IMR-90 (cell line): Measurements from ENCODE around the gene DLG3. TPM values are rescaled to one million over a fixed set of nuclear protein-coding genes. Genes with fewer than 3 reads are reported as not detected.

Experiments used
- ATAC-seq: fragments of 200-7000 bp; cut with Tn5 transposase; 2 replicates; pipeline ENCODE4 v1.9.1; 2020; ENCODE audit warnings: low read depth, mild to moderate bottlenecking, moderate library complexity
- BruUV-seq: library from RNA; stranded (reverse); fragments of 400-500 nt; replicated peaks from 2 replicates; lab custom pipeline; 2021; lab: Mats Ljungman, UMichigan
- CTCF ChIA-PET: fragments of 300-600 bp; formaldehyde crosslinking; extraction: SDS; loops from one replicate; lab custom pipeline; 2021; ENCODE audit warnings: antibody characterized with exemption; lab: Yijun Ruan, JAX
- POLR2A ChIA-PET: fragments of 300-600 bp; sonication (Branson Sonifier 250); formaldehyde crosslinking; loops from one replicate; lab custom pipeline; 2022; ENCODE audit warnings: antibody characterized with exemption; ENCODE audit not compliant: unreplicated experiment; lab: Charles Lee
- DNase-seq: peaks from one replicate; pipeline ENCODE4 v3.0.0; 2013
- H2AFZ ChIP-seq: replicated peaks from 2 replicates; pipeline ENCODE3; 2013; ENCODE audit warnings: low read length, mild to moderate bottlenecking; ENCODE audit not compliant: poor library complexity
- H2AK5ac ChIP-seq: 2 replicates; pipeline ENCODE4 v1.6.1; 2013; ENCODE audit warnings: low read depth, low read length, inconsistent platforms
- H2AK9ac ChIP-seq: replicated peaks from 2 replicates; pipeline ENCODE3; 2013; ENCODE audit warnings: mild to moderate bottlenecking, low read depth, low read length, moderate library complexity; ENCODE audit not compliant: poor library complexity
- H2BK120ac ChIP-seq: 2 replicates; pipeline ENCODE4 v1.6.1; 2013; ENCODE audit warnings: low read depth, low read length, inconsistent platforms
- H2BK15ac ChIP-seq: 3 replicates; pipeline ENCODE4 v1.6.1; 2013; ENCODE audit warnings: low read depth, low read length, inconsistent platforms
- H2BK20ac ChIP-seq: 2 replicates; pipeline ENCODE4 v1.6.1; 2013; ENCODE audit warnings: low read depth, mild to moderate bottlenecking, inconsistent platforms, low read length, moderate library complexity
- H2BK5ac ChIP-seq: 2 replicates; pipeline ENCODE4 v1.6.1; 2013; ENCODE audit warnings: mild to moderate bottlenecking, low read depth, low read length, inconsistent platforms; ENCODE audit not compliant: poor library complexity, severe bottlenecking
- H3K14ac ChIP-seq: replicated peaks from 2 replicates; pipeline ENCODE4 v1.6.1; 2013; ENCODE audit warnings: low read depth, low read length, inconsistent platforms
- H3K18ac ChIP-seq: 2 replicates; pipeline ENCODE4 v1.6.1; 2013; ENCODE audit warnings: low read depth, low read length, control low read depth
- H3K23ac ChIP-seq: 2 replicates; pipeline ENCODE4 v1.6.1; 2013; ENCODE audit warnings: low read depth, low read length, inconsistent platforms
- H3K27ac ChIP-seq: 2 replicates; pipeline ENCODE4 v1.5.1; 2013; ENCODE audit warnings: mild to moderate bottlenecking, control low read depth, low read length; ENCODE audit not compliant: insufficient read depth
- H3K27me3 ChIP-seq: 2 replicates; pipeline ENCODE4 v1.6.1; 2013; ENCODE audit warnings: low read length; ENCODE audit not compliant: control insufficient read depth, insufficient read depth
- H3K36me3 ChIP-seq: 2 replicates; pipeline ENCODE4 v1.6.1; 2013; ENCODE audit warnings: low read length, mixed read lengths; ENCODE audit not compliant: control insufficient read depth, insufficient read depth
- H3K4ac ChIP-seq: 2 replicates; pipeline ENCODE4 v1.6.1; 2013; ENCODE audit warnings: low read depth, low read length, inconsistent platforms
- H3K4me1 ChIP-seq: 2 replicates; pipeline ENCODE4 v1.6.1; 2013; ENCODE audit warnings: low read length, mixed read lengths; ENCODE audit not compliant: control insufficient read depth, insufficient read depth
- H3K4me2 ChIP-seq: 2 replicates; pipeline ENCODE4 v1.6.1; 2013; ENCODE audit warnings: low read depth, mild to moderate bottlenecking, control low read depth, low read length, moderate library complexity
- H3K4me3 ChIP-seq: 2 replicates; pipeline ENCODE4 v1.5.1; 2013; ENCODE audit warnings: low read depth, mild to moderate bottlenecking, control low read depth, low read length, moderate library complexity; ENCODE audit not compliant: insufficient read depth
- H3K56ac ChIP-seq: 2 replicates; pipeline ENCODE4 v1.6.1; 2013; ENCODE audit warnings: low read length, inconsistent platforms; ENCODE audit not compliant: insufficient read depth; ENCODE audit errors: extremely low read depth
- H3K79me1 ChIP-seq, 2 experiments: 2 replicates each; pipeline ENCODE4 v1.6.1; 2013; ENCODE audit warnings: low read length in 2 of 2, inconsistent platforms in 1 of 2, low read depth in 1 of 2
- H3K9ac ChIP-seq: 2 replicates; pipeline ENCODE4 v1.6.1; 2013; ENCODE audit warnings: low read depth, low read length, control low read depth
- H3K9me1 ChIP-seq: 2 replicates; pipeline ENCODE4 v1.6.1; 2013; ENCODE audit warnings: low read length, inconsistent platforms; ENCODE audit not compliant: insufficient read depth
- H3K9me3 ChIP-seq: 2 replicates; pipeline ENCODE4 v1.6.1; 2013; ENCODE audit warnings: low read length; ENCODE audit not compliant: control insufficient read depth, insufficient read depth
- H4K20me1 ChIP-seq: 2 replicates; pipeline ENCODE4 v1.6.1; 2013; ENCODE audit warnings: low read length, inconsistent platforms; ENCODE audit not compliant: insufficient read depth
- H4K5ac ChIP-seq: 2 replicates; pipeline ENCODE4 v1.6.1; 2013; ENCODE audit warnings: mild to moderate bottlenecking, low read depth, low read length, control low read depth
- H4K8ac ChIP-seq, 2 experiments: 2 replicates each; pipeline ENCODE4 v1.6.1; 2013; ENCODE audit warnings: low read depth in 2 of 2, low read length in 2 of 2, control low read depth in 1 of 2, inconsistent platforms in 1 of 2
- H4K91ac ChIP-seq: 2 replicates; pipeline ENCODE4 v1.6.1; 2013; ENCODE audit warnings: low read depth, low read length, inconsistent platforms; ENCODE audit not compliant: insufficient read depth
- BHLHE40 ChIP-seq: fragments of 150-350 bp; IDR thresholded peaks from 2 replicates; pipeline ENCODE4 v1.6.1; 2016; ENCODE audit warnings: mild to moderate bottlenecking, low read depth, low read length
- CEBPB ChIP-seq: IDR thresholded peaks from 2 replicates; pipeline ENCODE4 v1.6.1; 2012; ENCODE audit warnings: low read depth, low read length, improper control_type of control experiment
- CHD1 ChIP-seq: IDR thresholded peaks from 2 replicates; pipeline ENCODE4 v1.6.1; 2012; ENCODE audit warnings: low read depth, low read length, improper control_type of control experiment
- CTCF ChIP-seq: conservative IDR thresholded peaks from 2 replicates; pipeline ENCODE4 v1.5.1; 2012; ENCODE audit warnings: mild to moderate bottlenecking, low read depth, low read length, improper control_type of control experiment
- FOS ChIP-seq: fragments of 150-350 bp; IDR thresholded peaks from 2 replicates; pipeline ENCODE4 v1.6.1; 2016; ENCODE audit warnings: low read depth, low read length
- MAFK ChIP-seq: IDR thresholded peaks from 2 replicates; pipeline ENCODE4 v1.6.1; 2012; ENCODE audit warnings: low read depth, low read length, improper control_type of control experiment
- MAZ ChIP-seq: IDR thresholded peaks from 2 replicates; pipeline ENCODE4 v1.6.1; 2012; ENCODE audit warnings: low read depth, mild to moderate bottlenecking, low read length, improper control_type of control experiment, moderate library complexity, borderline replicate concordance
- MXI1 ChIP-seq: IDR thresholded peaks from 2 replicates; pipeline ENCODE4 v1.6.1; 2012; ENCODE audit warnings: low read depth, mild to moderate bottlenecking, low read length, moderate library complexity, borderline replicate concordance
- NFE2L2 ChIP-seq: fragments of 150-350 bp; IDR thresholded peaks from 2 replicates; pipeline ENCODE4 v1.6.1; 2016; ENCODE audit warnings: low read depth, mild to moderate bottlenecking, low read length
- POLR2A ChIP-seq: IDR thresholded peaks from 2 replicates; pipeline ENCODE4 v1.6.1; 2012; ENCODE audit warnings: mild to moderate bottlenecking, low read depth, low read length
- RAD21 ChIP-seq: IDR thresholded peaks from 2 replicates; pipeline ENCODE4 v1.6.1; 2012; ENCODE audit warnings: low read length, improper control_type of control experiment
- RCOR1 ChIP-seq: IDR thresholded peaks from 2 replicates; pipeline ENCODE4 v1.6.1; 2012; ENCODE audit warnings: mild to moderate bottlenecking, low read length, improper control_type of control experiment; ENCODE audit not compliant: insufficient replicate concordance
- RFX5 ChIP-seq: IDR thresholded peaks from 2 replicates; pipeline ENCODE4 v1.8.0; 2012; ENCODE audit warnings: low read depth, mild to moderate bottlenecking, low read length, moderate library complexity
- SMC3 ChIP-seq: fragments of 150-350 bp; IDR thresholded peaks from 2 replicates; pipeline ENCODE4 v1.6.1; 2016; ENCODE audit warnings: low read depth, mild to moderate bottlenecking, antibody characterized with exemption, low read length, moderate library complexity
- WGBS, 2 experiments: methylation state at CpG; one replicate each; pipeline versions ENCODE4 v1.1.5 to v1.1.7; 2013; ENCODE audit warnings: missing lambda C conversion rate in 2 of 2; ENCODE audit not compliant: insufficient read length in 1 of 2; ENCODE audit errors: extremely low coverage in 2 of 2; 5-methylcytosine and 5-hydroxymethylcytosine counted together
- dilution Hi-C: fragments of 300-500 bp; cut with HindIII; formaldehyde crosslinking; loops from one replicate; pipeline ENCODE4 v1.14.3; 2018; ENCODE audit warnings: low sequenced_read_pairs; ENCODE audit not compliant: unreplicated experiment
- in situ Hi-C: fragments of 300-500 bp; cut with MboI; formaldehyde crosslinking; loops from 3 replicates; pipeline ENCODE4 v1.14.3; 2019; ENCODE audit warnings: low sequenced_read_pairs, inconsistent platforms, mixed read lengths
- intact Hi-C: fragments of 100-400 bp; cut with micrococcal nuclease; formaldehyde crosslinking; loops from 2 replicates; pipeline ENCODE4 v1.10.0; 2022
- polyA plus RNA-seq, 3 experiments: library from polyadenylated mRNA; depleted of rRNA; stranded (reverse); fragments of >200 nt; gene quantifications; 2 replicates each; pipeline ENCODE4 v1.2.3, GENCODE V29; 2012; ENCODE audit warnings: low replicate concordance in 1 of 3
- total RNA-seq: library from RNA; depleted of rRNA; stranded (reverse); fragments of >200 nt; gene quantifications from 2 replicates; pipeline ENCODE4 v1.2.3, GENCODE V29; 2012
- TF ChIP-seq, protein P1 (sequence below): fragments of 150-350 bp; IDR thresholded peaks from 2 replicates; pipeline ENCODE4 v1.6.1; 2016; ENCODE audit warnings: low read depth, mild to moderate bottlenecking, low read length, moderate library complexity, borderline replicate concordance
- TF ChIP-seq, protein P2 (sequence below): fragments of 150-350 bp; IDR thresholded peaks from 2 replicates; pipeline ENCODE4 v1.6.1; 2017; ENCODE audit warnings: mild to moderate bottlenecking, antibody characterized with exemption, low read length, low read depth

Gene DLG3
- total and polyA plus RNA-seq, 2 of the 4 experiments (the other 2 are of a cell fraction): 11.0 to 27.1 TPM

GRCh38 chrX:70504772-70505450 lies 60.3 kb downstream of the DLG3 start:
- in situ Hi-C loops: no loop called here
- Histone ChIP-seq H3K56ac (no peak overlapping the region), H3K36me3 (peaks cover 6% of the 10 kb centered on the region; the same call in 1 of the 2 replicates), H4K8ac (no peak overlapping the region), H3K9me3 (no peaks in the 10 kb centered on the region), H3K23ac (no peak overlapping the region), H3K9me1 (peaks cover 5% of the 10 kb centered on the region), H4K91ac (no peak overlapping the region), H4K20me1 (no peaks in the 10 kb centered on the region), H2AK9ac (no peak overlapping the region), H3K27me3 (peaks cover 5% of the 10 kb centered on the region; the same call in 1 of the 2 replicates), H3K9ac (no peak overlapping the region), H3K18ac (no peak overlapping the region), H2AK5ac (no peak overlapping the region), H3K4me1 (peaks cover 2% of the 10 kb centered on the region), H2BK15ac (no peak overlapping the region), H2BK5ac (no peak overlapping the region), H2BK20ac (no peak overlapping the region), H4K5ac (no peak overlapping the region), H2BK120ac (no peak overlapping the region), H3K4me2 (no peak overlapping the region), H3K4ac (no peak overlapping the region), H2AFZ (no peak overlapping the region), H3K14ac (no peak overlapping the region), H3K79me1 (no peaks in the 10 kb centered on the region), H3K4me3 (no peak overlapping the region), H3K27ac (no peak overlapping the region)
- intact Hi-C loops: no loop called here
- ATAC-seq: no peak
- ChIA-PET POLR2A (no interaction called here), CTCF (no interaction called here)
- dilution Hi-C loops: no loop called here
- TF ChIP-seq RAD21: no peak
- TF ChIP-seq POLR2A: no peak
- TF ChIP-seq MAZ: no peak
- TF ChIP-seq MAFK: no peak
- TF ChIP-seq NFE2L2: no peak
- no peak for TF ChIP-seq CTCF
- TF ChIP-seq, protein P1, sequence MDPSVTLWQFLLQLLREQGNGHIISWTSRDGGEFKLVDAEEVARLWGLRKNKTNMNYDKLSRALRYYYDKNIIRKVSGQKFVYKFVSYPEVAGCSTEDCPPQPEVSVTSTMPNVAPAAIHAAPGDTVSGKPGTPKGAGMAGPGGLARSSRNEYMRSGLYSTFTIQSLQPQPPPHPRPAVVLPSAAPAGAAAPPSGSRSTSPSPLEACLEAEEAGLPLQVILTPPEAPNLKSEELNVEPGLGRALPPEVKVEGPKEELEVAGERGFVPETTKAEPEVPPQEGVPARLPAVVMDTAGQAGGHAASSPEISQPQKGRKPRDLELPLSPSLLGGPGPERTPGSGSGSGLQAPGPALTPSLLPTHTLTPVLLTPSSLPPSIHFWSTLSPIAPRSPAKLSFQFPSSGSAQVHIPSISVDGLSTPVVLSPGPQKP: no peak
- no peak for TF ChIP-seq RFX5
- TF ChIP-seq SMC3: no peak
- TF ChIP-seq RCOR1: no peak
- TF ChIP-seq, protein P2, sequence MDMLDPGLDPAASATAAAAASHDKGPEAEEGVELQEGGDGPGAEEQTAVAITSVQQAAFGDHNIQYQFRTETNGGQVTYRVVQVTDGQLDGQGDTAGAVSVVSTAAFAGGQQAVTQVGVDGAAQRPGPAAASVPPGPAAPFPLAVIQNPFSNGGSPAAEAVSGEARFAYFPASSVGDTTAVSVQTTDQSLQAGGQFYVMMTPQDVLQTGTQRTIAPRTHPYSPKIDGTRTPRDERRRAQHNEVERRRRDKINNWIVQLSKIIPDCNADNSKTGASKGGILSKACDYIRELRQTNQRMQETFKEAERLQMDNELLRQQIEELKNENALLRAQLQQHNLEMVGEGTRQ: no peak
- no peak for TF ChIP-seq CHD1
- no peak for TF ChIP-seq MXI1
- TF ChIP-seq FOS: no peak
- TF ChIP-seq BHLHE40: no peak
- no peak for TF ChIP-seq CEBPB
- no TSS peak for BruUV-seq
- WGBS, 2 experiments: 68% methylated on average over 3 of the region's 6 CpGs; no CpG with 5 or more reads in 1 of the 2 experiments
- DNase-seq: no peak
